NCI-H146 (cell line): ENCODE results near the gene CDH3.

ENCODE experiments used
- DNase-seq: peaks from one replicate; lab custom pipeline; 2025; lab: John Stamatoyannopoulos, UW

CDH3 gene

GRCh38 chr16:68644715-68645493 lies at the start of gene CDH3:
Gene CDH3, plus strand, starts transcription at chr16:68645310. Its CDS starts 70 bp downstream, at chr16:68645380.
- peak; percentile 87 for DNase-seq

GRCh38 chr16:68596266-68596665 lies 48.8 kb upstream of the CDH3 start:
- DNase-seq = no peak

DNA sequence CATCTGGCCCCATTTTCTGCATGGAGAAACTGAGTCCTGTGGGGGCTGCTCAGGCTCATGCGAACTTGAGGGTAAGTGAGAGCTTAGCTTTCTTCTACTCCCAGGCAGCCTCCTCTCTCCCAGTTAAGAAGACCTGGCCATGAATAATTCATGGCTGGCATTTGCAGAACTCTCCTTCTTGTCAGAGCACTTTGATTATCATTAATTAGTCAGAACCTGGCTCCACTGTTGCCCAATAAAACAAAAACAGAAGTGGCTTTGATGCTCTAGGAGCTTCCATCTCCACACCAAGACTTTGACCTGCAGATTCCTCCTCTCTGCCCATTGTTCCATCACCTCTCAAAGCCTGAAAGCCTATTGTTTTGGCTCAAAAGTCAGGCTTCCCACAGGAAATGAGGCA lies 45.5 kb upstream of the CDH3 start:
- no peak for DNase-seq

- no peak for DNase-seq
Observed at GRCh38 chr16:68605746-68606145, 39.4 kb upstream of the CDH3 start.

- no peak for DNase-seq
Observed at GRCh38 chr16:68607443-68607842, 37.7 kb upstream of the CDH3 start.

DNA sequence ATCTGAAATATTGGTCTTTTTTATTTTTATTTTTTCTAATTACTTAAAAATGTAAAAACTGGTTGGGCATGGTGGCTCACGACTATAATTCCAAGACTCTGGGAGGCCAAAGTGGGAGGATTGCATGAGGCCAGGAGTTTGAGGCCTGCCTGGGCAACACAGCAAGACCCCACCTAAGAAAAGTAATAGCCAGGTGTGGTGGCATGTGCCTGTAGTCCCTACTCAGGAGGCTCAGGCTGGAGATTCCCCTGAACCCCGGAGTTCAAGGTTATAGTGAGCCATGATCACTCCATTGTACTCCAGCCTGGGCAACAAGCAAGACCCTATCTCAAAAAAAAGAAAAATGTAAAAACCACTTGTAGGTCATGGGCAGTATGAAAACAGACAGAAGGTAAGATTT lies 36.8 kb upstream of the CDH3 start:
- DNase-seq = no peak

DNA sequence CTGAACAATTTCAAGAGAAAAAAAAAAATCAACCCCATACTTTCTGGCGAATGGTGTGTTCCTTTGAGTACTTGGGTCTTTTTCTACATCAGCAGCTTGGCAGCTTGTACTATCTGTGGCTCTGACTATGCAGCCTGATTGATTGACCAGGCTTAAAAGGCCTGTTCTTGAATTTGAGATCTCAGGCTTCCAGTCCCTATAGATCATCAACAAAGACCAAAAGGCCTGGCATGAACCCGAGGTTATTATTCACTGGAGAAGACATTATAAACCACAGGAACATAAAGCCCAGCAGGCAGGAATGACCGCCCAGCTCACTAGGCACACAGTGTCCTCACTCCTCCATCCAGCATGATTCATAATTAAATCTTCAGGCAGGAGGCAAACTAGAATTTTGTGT lies 32.1 kb upstream of the CDH3 start:
- no peak for DNase-seq

DNA sequence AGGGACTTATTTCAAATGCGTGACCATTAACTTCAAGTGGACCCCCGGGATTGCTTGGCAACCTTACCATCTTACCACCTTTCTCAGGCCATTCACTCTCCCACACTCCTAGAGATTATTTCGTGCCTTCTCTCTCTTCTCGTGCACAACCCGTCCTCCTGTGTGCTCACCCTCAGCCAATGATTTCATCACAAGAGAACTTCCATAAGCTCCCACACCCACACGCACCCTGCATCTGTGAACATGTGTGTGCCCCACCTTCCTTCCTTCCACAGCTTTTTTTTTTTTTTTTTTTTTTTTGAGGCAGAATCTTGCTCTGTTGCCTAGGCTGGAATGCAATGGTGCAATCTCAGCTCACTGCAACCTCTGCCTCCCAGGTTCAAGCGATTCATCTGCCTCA lies 27.4 kb upstream of the CDH3 start:
- no peak for DNase-seq

- no peak for DNase-seq
Observed at GRCh38 chr16:68626557-68626956, 18.6 kb upstream of the CDH3 start.

GRCh38 chr16:68627951-68628425 lies 17.1 kb upstream of the CDH3 start:
- no peak for DNase-seq

DNA sequence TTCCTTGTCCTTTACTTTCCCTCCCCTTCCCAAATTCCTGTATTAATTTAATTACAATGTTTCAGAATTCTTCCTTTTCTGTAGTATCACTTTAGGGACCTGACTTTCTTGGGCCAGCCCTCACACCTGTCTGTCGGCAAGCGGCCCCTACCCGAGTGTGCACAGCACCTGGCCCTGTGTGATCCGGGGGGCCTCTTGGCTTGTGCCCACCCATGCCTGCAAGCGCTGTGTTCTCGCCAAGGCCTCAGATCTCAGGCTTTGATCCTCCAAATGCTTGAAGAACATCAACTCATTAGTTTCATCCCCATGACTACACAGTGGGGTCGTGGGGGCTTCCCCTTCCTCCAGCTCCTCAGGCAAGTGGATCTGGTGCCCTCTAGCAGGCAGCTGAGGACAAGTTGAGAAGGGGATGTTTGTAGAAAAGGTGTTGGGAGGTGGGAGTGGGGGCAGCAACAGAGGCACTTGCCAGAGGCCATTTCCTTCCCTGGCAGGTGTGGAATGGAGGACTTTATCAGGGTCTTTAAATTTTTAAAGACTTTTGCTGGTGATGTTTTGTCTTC lies 15.7 kb upstream of the CDH3 start:
- DNase-seq = no peak

GRCh38 chr16:68636064-68636560 lies 9.0 kb upstream of the CDH3 start:
- no peak for DNase-seq

GRCh38 chr16:68636818-68637217 lies 8.3 kb upstream of the CDH3 start:
- no peak for DNase-seq

- DNase-seq = no peak
Observed at GRCh38 chr16:68640972-68641371, 4.1 kb upstream of the CDH3 start.

DNA sequence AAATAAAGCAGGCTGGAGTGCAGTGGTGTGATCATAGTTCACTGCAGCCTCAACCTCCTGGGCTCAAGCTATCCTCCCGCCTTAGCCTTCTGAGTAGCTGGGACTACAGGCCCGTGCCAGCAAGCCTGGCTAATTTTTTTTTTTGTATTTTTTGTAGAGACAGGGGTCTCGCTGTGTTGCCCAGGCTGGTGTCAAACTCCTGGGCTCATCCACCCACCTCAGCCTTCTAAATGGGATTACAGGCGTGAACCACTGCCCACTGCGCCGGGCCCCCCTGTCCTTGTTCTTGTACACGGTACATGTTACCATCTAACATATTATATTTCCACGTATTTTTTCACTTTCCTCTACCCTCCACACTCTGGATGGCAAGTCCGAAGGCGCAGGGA lies 3.1 kb upstream of the CDH3 start:
- no peak for DNase-seq

DNA sequence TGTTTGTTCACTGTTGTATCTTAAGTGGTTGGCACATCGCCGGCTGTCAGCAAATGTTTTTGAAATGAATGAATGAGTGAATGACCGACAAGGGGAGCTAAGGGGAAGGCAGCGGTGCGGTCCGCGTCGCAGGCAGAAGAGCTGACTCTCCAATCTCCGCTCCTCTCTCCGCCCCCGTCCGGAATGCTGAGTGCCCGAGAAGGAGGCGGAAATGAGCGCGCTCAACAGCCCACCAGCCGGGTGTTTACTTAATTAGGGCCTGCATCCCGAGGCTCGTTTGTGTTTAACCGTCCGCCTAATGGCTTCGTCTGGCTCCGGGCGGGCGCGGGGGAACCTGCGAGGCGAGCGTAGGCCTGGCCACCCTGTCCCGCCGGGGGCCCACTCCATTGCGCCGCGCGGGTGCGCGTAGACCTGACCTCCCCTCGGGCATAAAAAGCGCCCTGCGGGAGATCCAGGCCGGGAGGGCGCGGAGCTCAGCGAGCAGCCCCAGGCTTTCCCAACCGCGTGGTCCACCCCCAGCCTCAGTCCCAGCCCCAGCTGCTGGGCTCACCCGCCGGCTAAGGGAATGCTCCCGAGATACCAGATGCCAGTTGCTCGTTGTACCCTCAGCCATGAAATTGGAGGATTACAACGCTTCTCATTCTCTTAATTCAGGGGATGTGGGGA lies 2.5 kb upstream of the CDH3 start:
- DNase-seq = no peak

DNA sequence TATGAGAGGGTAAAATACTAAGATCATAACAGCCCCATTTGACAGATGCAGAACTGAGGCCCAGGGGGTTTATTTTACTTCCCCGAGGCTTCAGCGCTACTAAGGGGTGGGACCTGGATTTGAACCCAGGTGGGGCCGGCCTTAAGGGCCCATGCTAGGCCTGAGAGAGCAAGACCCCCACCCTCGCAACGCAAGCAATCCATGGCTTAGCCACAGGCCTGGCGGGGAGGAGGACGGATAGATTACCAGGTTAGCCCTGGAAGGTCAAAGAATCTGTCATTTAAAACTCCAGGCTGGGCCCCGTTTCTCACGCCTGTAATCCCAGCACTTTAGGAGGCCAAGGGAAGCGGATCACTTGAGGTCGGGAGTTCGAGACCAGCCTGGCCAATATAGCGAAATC lies 1.9 kb upstream of the CDH3 start:
- DNase-seq = no peak

DNA sequence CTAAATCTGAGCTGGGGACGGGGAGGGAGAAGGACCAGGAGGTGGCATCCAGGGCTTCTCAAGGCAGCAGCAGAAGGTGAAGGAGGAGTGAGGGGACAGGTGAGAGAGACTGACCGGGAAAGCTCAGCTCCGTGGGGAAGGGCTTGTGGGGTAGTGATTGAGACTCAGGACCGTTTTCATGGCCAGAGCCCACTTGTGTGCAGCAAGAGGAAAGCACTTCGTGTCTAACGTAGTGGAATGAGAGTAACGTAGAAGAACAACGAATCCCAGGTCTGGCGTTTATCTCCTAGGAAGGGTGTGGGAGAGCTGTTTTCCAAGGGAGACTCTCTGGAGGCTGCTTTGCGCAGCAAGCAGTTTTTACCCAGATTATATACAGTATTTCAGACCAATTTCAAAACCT lies 1.3 kb upstream of the CDH3 start:
- DNase-seq = no peak

GRCh38 chr16:68644296-68644695 lies 814 bp upstream of the CDH3 start:
- peak; percentile 27 for DNase-seq

DNA sequence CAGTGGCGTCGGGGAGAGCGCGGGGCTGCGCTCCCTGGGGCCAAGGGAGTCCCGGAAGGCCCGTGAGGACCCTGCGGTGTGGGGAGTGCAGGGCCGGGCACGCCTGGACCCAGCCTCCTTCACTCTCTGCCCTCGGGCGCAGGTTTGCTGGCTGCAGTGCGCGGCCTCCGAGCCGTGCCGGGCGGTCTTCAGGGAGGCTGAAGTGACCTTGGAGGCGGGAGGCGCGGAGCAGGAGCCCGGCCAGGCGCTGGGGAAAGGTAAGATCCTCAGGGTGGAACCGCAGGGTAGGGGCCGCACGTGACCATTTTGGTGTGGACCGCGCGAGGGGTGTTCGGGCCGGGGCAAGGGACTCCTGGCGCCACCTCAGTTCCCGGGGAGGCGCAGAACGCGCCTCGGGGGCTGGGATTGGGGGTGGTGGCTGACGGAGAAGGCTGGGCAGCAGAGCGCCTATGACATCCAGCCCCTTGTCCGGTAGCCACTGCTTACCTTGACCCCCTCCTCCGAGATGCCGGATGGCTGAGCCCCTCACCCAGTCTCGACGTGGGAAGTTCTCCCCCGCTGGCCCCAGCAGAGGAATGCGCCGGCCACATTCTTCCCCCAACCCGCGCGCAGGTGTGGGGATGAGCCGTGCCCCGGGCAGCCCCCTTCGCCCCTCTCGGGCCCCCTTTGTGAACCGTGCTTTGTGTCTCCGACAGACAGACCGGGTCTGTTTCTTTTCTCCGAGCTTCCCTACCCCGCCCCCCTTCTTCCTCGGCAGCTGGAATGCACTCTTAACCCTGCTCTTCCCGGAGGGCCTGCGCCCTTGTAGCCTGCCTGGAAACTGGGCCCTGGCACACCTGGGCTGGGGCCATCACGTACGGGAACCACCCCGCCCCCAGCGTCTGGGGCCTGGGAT lies 631 bp downstream of the CDH3 start:
- DNase-seq = peak; percentile 62

DNA sequence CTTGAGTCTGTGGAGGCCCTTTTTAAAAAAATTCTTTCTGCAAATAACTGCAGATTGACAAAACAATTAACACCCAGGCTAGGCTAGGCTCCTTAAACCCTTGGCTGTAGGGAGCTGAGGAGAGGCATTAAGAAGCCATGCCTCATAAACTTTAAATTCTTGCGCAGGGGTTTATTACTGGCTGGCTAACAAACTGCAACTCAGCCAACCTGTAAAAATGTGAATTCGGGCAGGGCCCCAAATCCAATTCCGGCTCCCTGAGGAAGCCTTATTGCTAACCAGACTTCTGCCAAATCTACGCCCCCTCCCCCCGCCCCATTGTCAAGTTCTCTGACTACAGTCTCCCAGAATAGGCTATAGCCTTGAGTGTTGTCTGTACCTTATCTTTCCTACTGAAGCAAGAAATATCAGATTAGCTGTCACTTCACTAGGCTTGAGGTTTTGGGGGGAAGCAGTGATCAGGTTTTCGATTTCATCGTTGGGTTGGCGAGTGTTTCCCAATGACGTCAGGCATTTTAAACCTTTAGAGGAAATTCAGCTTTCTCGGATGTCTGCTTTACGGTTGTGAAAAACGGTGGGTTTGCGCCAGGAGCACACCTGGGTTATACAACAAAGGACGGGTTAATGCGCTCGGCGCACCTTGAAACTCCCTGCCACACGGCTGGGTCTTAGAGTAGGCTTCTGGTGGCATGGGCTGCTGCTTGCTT lies 2.0 kb downstream of the CDH3 start:
- DNase-seq = no peak
